K562 (cell line): ENCODE results near the gene HOXA11. TPM values are rescaled to one million over a fixed set of nuclear protein-coding genes. Genes with fewer than 3 reads are reported as not detected.

Source experiments
- ATAC-seq: fragments of 200-7000 bp; cut with Tn5 transposase; 3 replicates; pipeline ENCODE4 v1.9.1; 2020; ENCODE audit warnings: moderate library complexity
- BruUV-seq: library from RNA; stranded (reverse); fragments of 400-500 nt; replicated peaks from 2 replicates; lab custom pipeline; 2021; lab: Mats Ljungman, UMichigan
- CTCF ChIA-PET: fragments of 300-600 bp; formaldehyde crosslinking; extraction: SDS; loops from one replicate; lab custom pipeline; 2021; ENCODE audit warnings: low intra/inter-chr PET ratio; lab: Yijun Ruan, JAX
- POLR2A ChIA-PET: fragments of 300-600, 350-650 bp; sonication (Branson Sonifier 250); formaldehyde crosslinking; extraction: SDS; loops from one replicate; lab custom pipeline; 2021; ENCODE audit warnings: antibody characterized with exemption, inconsistent platforms; lab: Yijun Ruan, JAX
- DNase-seq, 4 experiments: peaks; one replicate each; pipeline versions ENCODE4 v3.0.0 to v3.0.0-alpha.2; 2011 to 2018; ENCODE audit warnings: low spot score in 3 of 4, mixed read lengths in 3 of 4; ENCODE audit errors: extremely low read depth in 1 of 4
- FAIRE-seq: peaks from 2 replicates; lab custom pipeline; 2011; peaks lifted over from hg19 to GRCh38; lab: Jason Lieb, UNC
- H2AFZ ChIP-seq: 2 replicates; pipeline ENCODE4 v1.6.0; 2011; ENCODE audit warnings: low read depth, low read length, control low read depth, inconsistent platforms
- H3K27ac ChIP-seq: fragments of 200-600 bp; 3 replicates; pipeline ENCODE4 v1.8.0; 2011; ENCODE audit warnings: low read depth, mild to moderate bottlenecking, control low read depth, inconsistent platforms, low read length, moderate library complexity, mixed read lengths; ENCODE audit errors: extremely low read depth
- H3K27me3 ChIP-seq, 2 experiments: fragments of 300-600 bp in 1 of 2; 2 replicates in 1 of 2; 3 replicates in 1 of 2; pipeline versions ENCODE4 v1.6.0 to v1.8.0; 2011; ENCODE audit warnings: inconsistent platforms in 2 of 2, low read length in 2 of 2, mild to moderate bottlenecking in 1 of 2, mixed read lengths in 1 of 2, moderate library complexity in 1 of 2; ENCODE audit not compliant: control insufficient read depth in 2 of 2, insufficient read depth in 2 of 2
- H3K36me3 ChIP-seq: fragments of 300-600 bp; 3 replicates; pipeline ENCODE4 v1.8.0; 2011; ENCODE audit warnings: mild to moderate bottlenecking, low read length, inconsistent platforms; ENCODE audit not compliant: control insufficient read depth, insufficient read depth
- H3K4me1 ChIP-seq, 2 experiments: fragments of 200-600 bp in 1 of 2; replicated peaks in 1 of 2; 2 replicates in 1 of 2; 3 replicates in 1 of 2; pipeline versions ENCODE4 v1.5.1 to v1.8.0; 2011; ENCODE audit warnings: inconsistent platforms in 2 of 2, low read length in 2 of 2, mild to moderate bottlenecking in 1 of 2, mixed read lengths in 1 of 2, moderate library complexity in 1 of 2; ENCODE audit not compliant: control insufficient read depth in 2 of 2, insufficient read depth in 2 of 2
- H3K4me2 ChIP-seq: 2 replicates; pipeline ENCODE4 v1.6.1; 2011; ENCODE audit warnings: low read length, control low read depth, inconsistent platforms, mixed read lengths; ENCODE audit not compliant: insufficient read depth
- H3K4me3 ChIP-seq: fragments of 200-600 bp; sonication (generic), shearing (Covaris generic); 2 replicates; pipeline ENCODE4 v1.5.1; 2016; ENCODE audit warnings: control low read depth, inconsistent platforms
- H3K79me2 ChIP-seq: fragments of 200-600 bp; 3 replicates; pipeline ENCODE4 v1.8.0; 2011; ENCODE audit warnings: low read length, inconsistent platforms; ENCODE audit not compliant: control insufficient read depth, insufficient read depth
- H3K9ac ChIP-seq, 2 experiments: 2 replicates each; pipeline versions ENCODE4 v1.6.0 to v1.6.1; 2011; ENCODE audit warnings: low read depth in 2 of 2, low read length in 2 of 2, control low read depth in 1 of 2, inconsistent platforms in 1 of 2, mild to moderate bottlenecking in 1 of 2, mixed read lengths in 1 of 2; ENCODE audit not compliant: insufficient read depth in 1 of 2
- H3K9me1 ChIP-seq: one replicate; pipeline ENCODE4 v1.6.0; 2011; ENCODE audit warnings: inconsistent platforms, mild to moderate bottlenecking, low read length, moderate library complexity; ENCODE audit not compliant: control insufficient read depth, insufficient read depth
- H3K9me3 ChIP-seq: replicated peaks from 2 replicates; pipeline ENCODE4 v1.5.1; 2011; ENCODE audit warnings: low read depth, low read length, inconsistent platforms; ENCODE audit not compliant: control insufficient read depth, insufficient read depth
- H4K20me1 ChIP-seq: replicated peaks from 2 replicates; pipeline ENCODE4 v1.6.1; 2011; ENCODE audit warnings: low read length, inconsistent platforms, mixed read lengths; ENCODE audit not compliant: control insufficient read depth, insufficient read depth
- BDP1 ChIP-seq: IDR thresholded peaks from 3 replicates; pipeline ENCODE4 v1.6.1; 2011; ENCODE audit not compliant: insufficient read length, insufficient read depth
- BMI1 ChIP-seq: fragments of 150-350 bp; IDR thresholded peaks from 2 replicates; pipeline ENCODE4 v1.6.1; 2014; ENCODE audit warnings: low read length
- JUND ChIP-seq, 2 experiments: IDR thresholded peaks; 2 replicates in 1 of 2; 3 replicates in 1 of 2; pipeline ENCODE4 v1.6.1; 2011; ENCODE audit warnings: borderline replicate concordance in 2 of 2, low read depth in 2 of 2, low read length in 2 of 2, improper control_type of control experiment in 1 of 2, missing biosample characterization in 1 of 2, missing genetic modification characterization in 1 of 2, missing genetic modification reagents in 1 of 2
- KLF6 ChIP-seq: fragments of 250-450 bp; sonication (Bioruptor Pico); IDR thresholded peaks from 2 replicates; pipeline ENCODE4 v1.4.0; 2020; ENCODE audit warnings: mild to moderate bottlenecking, moderate library complexity, borderline replicate concordance
- LCOR ChIP-seq: sonication (generic); formaldehyde crosslinking; IDR thresholded peaks from 2 replicates; pipeline ENCODE4 v1.8.0; 2022; ENCODE audit warnings: mild to moderate bottlenecking, missing genetic modification reagents
- SNIP1 ChIP-seq: fragments of 450-650 bp; IDR thresholded peaks from 2 replicates; pipeline ENCODE4 v1.7.1; 2017; ENCODE audit warnings: low read depth, mild to moderate bottlenecking
- SREBF1 ChIP-seq: fragments of 150-350 bp; IDR thresholded peaks from 2 replicates; pipeline ENCODE4 v1.6.1; 2014; ENCODE audit warnings: antibody characterized with exemption, low read depth, low read length, borderline replicate concordance
- WGBS: fragments of 100-300 bp; shearing (Covaris generic); methylation state at CpG from one replicate; pipeline ENCODE4 v1.1.6; 2016; ENCODE audit warnings: low coverage, mixed read lengths; ENCODE audit not compliant: insufficient coverage; ENCODE audit errors: missing lambda C conversion rate; 5-methylcytosine and 5-hydroxymethylcytosine counted together
- in situ Hi-C: fragments of 300-500 bp; cut with MboI; formaldehyde crosslinking; loops from 4 replicates; pipeline ENCODE4 v1.15.0; 2018; ENCODE audit warnings: inconsistent platforms, mixed read lengths
- intact Hi-C: fragments of 100-400 bp; cut with micrococcal nuclease; formaldehyde crosslinking; loops from 2 replicates; pipeline ENCODE4 v1.14.2; 2022
- polyA plus RNA-seq, 8 experiments: library from polyadenylated mRNA; depleted of rRNA in 4 of 8; stranded (reverse) in 5 of 8; unstranded in 3 of 8; fragments of >200 nt; fragmentation: Nextera tagmentation in 2 of 8; fragmentation: Illumina TruSeq in 1 of 8; extraction: Ambion mirVana in 2 of 8; extraction: Trizol in 1 of 8; gene quantifications; 2 replicates each; pipeline versions ENCODE4 v1.2.1 to v1.2.3, GENCODE V29; 2011 to 2014; ENCODE audit warnings: inconsistent platforms in 1 of 8, missing spikeins in 1 of 8
- total RNA-seq, 7 experiments: library from RNA; depleted of rRNA in 6 of 7; stranded (reverse); fragments of >200 nt in 6 of 7; fragmentation: Illumina TruSeq in 2 of 7; extraction: Trizol in 2 of 7; gene quantifications; 2 replicates each; pipeline versions ENCODE4 v1.2.1 to v1.2.3, GENCODE V29; 2011 to 2021; ENCODE audit warnings: low replicate concordance in 1 of 7
- TF ChIP-seq, protein P1 (sequence below): fragments of 250-450 bp; sonication (Bioruptor Pico); IDR thresholded peaks from 2 replicates; pipeline ENCODE4 v1.5.0; 2021

The HOXA11 gene
- total and polyA plus RNA-seq, 9 of the 15 experiments (the other 6 are each of a cell fraction or from before 2014, with no cell fraction given) = not detected

GRCh38 chr7:27132214-27132613 lies 52.8 kb downstream of the HOXA11 start:
- Histone ChIP-seq H3K27ac (no peak overlapping the region), H3K79me2 (no peaks in the 10 kb centered on the region), H3K4me2 (no peak overlapping the region), H3K4me1 (peaks cover 0 to 7% of the 10 kb centered on the region in 2 experiments; a peak in 1 of 5 replicates), H4K20me1 (no peaks in the 10 kb centered on the region; the same call in 1 of the 2 replicates), H3K36me3 (no peaks in the 10 kb centered on the region), H3K4me3 (no peak overlapping the region), H2AFZ (no peak overlapping the region), H3K9me1 (no peaks in the 10 kb centered on the region), H3K9me3 (no peaks in the 10 kb centered on the region), H3K27me3 (peaks cover 20 to 31% of the 10 kb centered on the region in 2 experiments), H3K9ac (no peak overlapping the region)
- intact Hi-C loops = no loop called here
- ChIA-PET POLR2A (no interaction called here), CTCF (no interaction called here)
- TF ChIP-seq JUND (IDR thresholded peaks at IDR 0.05; ENCODE audit: borderline replicate concordance, low read depth, low read length) (no peak), JUND (tag; IDR thresholded peaks at IDR 0.05; ENCODE audit: borderline replicate concordance, low read depth, low read length) (no peak), LCOR (no peak), BDP1 (no peak), BMI1 (no peak), KLF6 (CRISPR knock-in tag) (no peak), SREBF1 (no peak), SNIP1 (no peak)
- TF ChIP-seq, protein P1, sequence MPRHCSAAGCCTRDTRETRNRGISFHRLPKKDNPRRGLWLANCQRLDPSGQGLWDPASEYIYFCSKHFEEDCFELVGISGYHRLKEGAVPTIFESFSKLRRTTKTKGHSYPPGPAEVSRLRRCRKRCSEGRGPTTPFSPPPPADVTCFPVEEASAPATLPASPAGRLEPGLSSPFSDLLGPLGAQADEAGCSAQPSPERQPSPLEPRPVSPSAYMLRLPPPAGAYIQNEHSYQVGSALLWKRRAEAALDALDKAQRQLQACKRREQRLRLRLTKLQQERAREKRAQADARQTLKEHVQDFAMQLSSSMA (CRISPR knock-in tag) = no peak
- BruUV-seq = no TSS peak
- WGBS = 6% methylated on average over 2 of the region's 2 CpGs
- ATAC-seq (no peak), FAIRE-seq (no peak), DNase-seq (no peak)
- in situ Hi-C loops = no loop called here
